ENCODE measurements around the gene PDCD1LG2. TPM values are rescaled to one million over a fixed set of nuclear protein-coding genes. Genes with fewer than 3 reads are reported as not detected.

Gene PDCD1LG2
- total RNA-seq, 2 experiments from 2014 or later, result 0.11 to 0.17 TPM

- Histone ChIP-seq H3K4me1 (ENCODE audit: insufficient read depth, low read length) (no peaks in the 10 kb centered on the region), H3K9me3 (ENCODE audit: control insufficient read depth in 1 of 2, insufficient read depth in 1 of 2, low read length in 2 of 2) (no peaks in the 10 kb centered on the region), H3K27me3 (ENCODE audit: control insufficient read depth in 1 of 2, insufficient read depth in 2 of 2, low read length in 2 of 2) (no peaks in the 10 kb centered on the region), H3K36me3 (ENCODE audit: insufficient read depth, low read length) (no peaks in the 10 kb centered on the region), H3K27ac (ENCODE audit: low read depth in 1 of 2, low read length in 2 of 2) (no peak overlapping the region), H3K4me3 (ENCODE audit: low read length) (no peak overlapping the region)
- DNase-seq (no peak), ATAC-seq (ENCODE audit: poor library complexity) (no peak)
- TF ChIP-seq, protein P1, sequence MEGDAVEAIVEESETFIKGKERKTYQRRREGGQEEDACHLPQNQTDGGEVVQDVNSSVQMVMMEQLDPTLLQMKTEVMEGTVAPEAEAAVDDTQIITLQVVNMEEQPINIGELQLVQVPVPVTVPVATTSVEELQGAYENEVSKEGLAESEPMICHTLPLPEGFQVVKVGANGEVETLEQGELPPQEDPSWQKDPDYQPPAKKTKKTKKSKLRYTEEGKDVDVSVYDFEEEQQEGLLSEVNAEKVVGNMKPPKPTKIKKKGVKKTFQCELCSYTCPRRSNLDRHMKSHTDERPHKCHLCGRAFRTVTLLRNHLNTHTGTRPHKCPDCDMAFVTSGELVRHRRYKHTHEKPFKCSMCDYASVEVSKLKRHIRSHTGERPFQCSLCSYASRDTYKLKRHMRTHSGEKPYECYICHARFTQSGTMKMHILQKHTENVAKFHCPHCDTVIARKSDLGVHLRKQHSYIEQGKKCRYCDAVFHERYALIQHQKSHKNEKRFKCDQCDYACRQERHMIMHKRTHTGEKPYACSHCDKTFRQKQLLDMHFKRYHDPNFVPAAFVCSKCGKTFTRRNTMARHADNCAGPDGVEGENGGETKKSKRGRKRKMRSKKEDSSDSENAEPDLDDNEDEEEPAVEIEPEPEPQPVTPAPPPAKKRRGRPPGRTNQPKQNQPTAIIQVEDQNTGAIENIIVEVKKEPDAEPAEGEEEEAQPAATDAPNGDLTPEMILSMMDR (IDR thresholded peaks at IDR 0.05), result no peak
- no peaks in the 10 kb centered on the region for H3K27me3 Mint-ChIP-seq
- intact Hi-C loops (cut with DNase I, micrococcal nuclease), result no loop called here
- no peaks in the 10 kb centered on the region for H3K9me3 Mint-ChIP-seq
- ChIA-PET CTCF (no interaction called here), POLR2A (interaction anchor here (0.6 to 1.8 kb wide), 2 partner anchors 33 to 227 kb away, joined by 3 to 6 read pairs; partner anchors contain the start of gene CD274)
- no peak overlapping the region for H3K4me3 Mint-ChIP-seq
- H3K4me1 Mint-ChIP-seq (ENCODE audit: low read depth), result no peaks in the 10 kb centered on the region
- no peaks in the 10 kb centered on the region for H3K36me3 Mint-ChIP-seq (ENCODE audit: low read depth)
- no peak overlapping the region for H3K27ac Mint-ChIP-seq
Observed at GRCh38 chr9:5483306-5483705, 27.0 kb upstream of the PDCD1LG2 start.

GRCh38 chr9:5485378-5486085, 24.8 kb upstream of the PDCD1LG2 start:
- ATAC-seq (ENCODE audit: poor library complexity) (no peak), DNase-seq (no peak)
- intact Hi-C loops (cut with DNase I, micrococcal nuclease), result no loop called here
- Mint-ChIP-seq H3K27ac (no peak overlapping the region), H3K27me3 (no peaks in the 10 kb centered on the region), H3K36me3 (ENCODE audit: low read depth) (no peaks in the 10 kb centered on the region), H3K4me3 (no peak overlapping the region), H3K4me1 (ENCODE audit: low read depth) (no peaks in the 10 kb centered on the region), H3K9me3 (no peaks in the 10 kb centered on the region)
- no peak overlapping the region for H3K4me3 ChIP-seq (ENCODE audit: low read length)
- no peaks in the 10 kb centered on the region for H3K4me1 ChIP-seq (ENCODE audit: insufficient read depth, low read length)
- CTCF ChIA-PET, result no interaction called here
- TF ChIP-seq, protein P1 (IDR thresholded peaks at IDR 0.05), result no peak
- no peak overlapping the region for H3K27ac ChIP-seq (ENCODE audit: low read depth in 1 of 2, low read length in 2 of 2)
- H3K9me3 ChIP-seq (ENCODE audit: control insufficient read depth in 1 of 2, insufficient read depth in 1 of 2, low read length in 2 of 2), result no peaks in the 10 kb centered on the region
- no peaks in the 10 kb centered on the region for H3K36me3 ChIP-seq (ENCODE audit: insufficient read depth, low read length)
- POLR2A ChIA-PET, result no interaction called here
- H3K27me3 ChIP-seq (ENCODE audit: control insufficient read depth in 1 of 2, insufficient read depth in 2 of 2, low read length in 2 of 2), result no peaks in the 10 kb centered on the region

DNA sequence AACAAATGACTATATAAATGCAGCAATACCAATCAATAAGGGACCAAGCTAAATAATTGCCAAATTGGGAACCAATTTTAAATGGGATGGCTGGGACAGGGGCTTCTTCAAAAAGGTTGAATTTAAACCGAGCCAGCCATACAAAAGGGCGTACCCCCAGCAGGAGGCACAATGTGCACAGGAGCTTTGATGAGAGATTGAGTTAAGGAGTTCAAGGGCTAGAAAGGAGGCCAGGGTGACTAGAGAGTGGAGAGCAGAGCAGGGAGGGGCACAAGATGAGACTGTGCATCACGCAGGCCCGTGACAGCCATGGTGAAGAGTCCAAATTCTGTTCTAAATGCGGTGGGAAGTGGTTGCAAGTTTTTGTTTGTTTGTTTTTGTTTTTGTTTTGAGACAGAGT, 23.3 kb upstream of the PDCD1LG2 start:
- POLR2A ChIA-PET, result no interaction called here
- intact Hi-C loops (cut with DNase I, micrococcal nuclease), result no loop called here

More for the DNA sequence above, 23.3 kb upstream of the PDCD1LG2 start:
- CTCF ChIA-PET, result no interaction called here
- ATAC-seq (ENCODE audit: poor library complexity), result no peak
- no peak overlapping the region for H3K27ac Mint-ChIP-seq
- H3K36me3 ChIP-seq (ENCODE audit: insufficient read depth, low read length), result no peaks in the 10 kb centered on the region
- H3K4me3 Mint-ChIP-seq, result no peak overlapping the region
- H3K27me3 ChIP-seq (ENCODE audit: control insufficient read depth in 1 of 2, insufficient read depth in 2 of 2, low read length in 2 of 2), result no peaks in the 10 kb centered on the region
- H3K9me3 Mint-ChIP-seq, result no peaks in the 10 kb centered on the region
- no peak overlapping the region for H3K4me3 ChIP-seq (ENCODE audit: low read length)
- H3K36me3 Mint-ChIP-seq (ENCODE audit: low read depth), result no peaks in the 10 kb centered on the region
- no peak overlapping the region for H3K27ac ChIP-seq (ENCODE audit: low read depth in 1 of 2, low read length in 2 of 2)
- H3K4me1 ChIP-seq (ENCODE audit: insufficient read depth, low read length), result no peaks in the 10 kb centered on the region
- H3K4me1 Mint-ChIP-seq (ENCODE audit: low read depth), result no peaks in the 10 kb centered on the region
- TF ChIP-seq, protein P1 (IDR thresholded peaks at IDR 0.05), result no peak
- peak in 1 of 14 experiments; percentile 7 for DNase-seq
- no peaks in the 10 kb centered on the region for H3K27me3 Mint-ChIP-seq
- no peaks in the 10 kb centered on the region for H3K9me3 ChIP-seq (ENCODE audit: control insufficient read depth in 1 of 2, insufficient read depth in 1 of 2, low read length in 2 of 2)
